Mesothelial cell of epicardium (in vitro differentiated cells): ENCODE results near the gene SYNGR1. TPM values are rescaled to one million over a fixed set of nuclear protein-coding genes. Genes with fewer than 3 reads are reported as not detected.

Source experiments
- DNase-seq, 2 experiments: peaks; one replicate each; pipeline ENCODE4 v3.0.0; 2021; ENCODE audit warnings: low spot score in 2 of 2; ENCODE audit not compliant: unreplicated experiment in 2 of 2
- H3K27ac Mint-ChIP-seq: 2 replicates; pipeline ENCODE4 v1.8.0; 2021; ENCODE audit warnings: mixed read lengths
- H3K27me3 Mint-ChIP-seq: 2 replicates; pipeline ENCODE4 v1.8.0; 2021; ENCODE audit warnings: low read depth, mixed read lengths
- H3K36me3 Mint-ChIP-seq: 2 replicates; pipeline ENCODE4 v1.8.0; 2021; ENCODE audit warnings: mixed read lengths
- H3K4me1 Mint-ChIP-seq: 2 replicates; pipeline ENCODE4 v1.8.0; 2021; ENCODE audit warnings: mixed read lengths
- H3K4me3 Mint-ChIP-seq: 2 replicates; pipeline ENCODE4 v1.8.0; 2021; ENCODE audit warnings: mild to moderate bottlenecking, moderate library complexity, mixed read lengths
- H3K9me3 Mint-ChIP-seq: 2 replicates; pipeline ENCODE4 v1.8.0; 2021; ENCODE audit warnings: mixed read lengths
- CTCF ChIP-seq: fragments of 200-600 bp; sonication (generic); IDR thresholded peaks from one replicate; pipeline ENCODE4 v1.5.0; 2021; ENCODE audit warnings: antibody characterized with exemption; ENCODE audit not compliant: unreplicated experiment
- total RNA-seq: library from RNA; stranded (reverse); gene quantifications from 3 replicates; pipeline ENCODE4 v1.2.1, GENCODE V29; 2021

The SYNGR1 gene
- total RNA-seq, 1 donor from 2014 or later = 38.9 TPM

- Mint-ChIP-seq H3K36me3 (peaks cover 8% of the 10 kb centered on the region), H3K27me3 (no peaks in the 10 kb centered on the region), H3K9me3 (no peaks in the 10 kb centered on the region), H3K27ac (peak overlapping the region; percentile 94), H3K4me1 (peaks cover 24% of the 10 kb centered on the region), H3K4me3 (no peak overlapping the region)
- TF ChIP-seq CTCF = no peak
- DNase-seq = peak; percentile 51 to 71
Observed at GRCh38 chr22:39428597-39429071, 78.8 kb downstream of the SYNGR1 start.

GRCh38 chr22:39429186-39429585 is 79.4 kb downstream of the SYNGR1 start:
- no peak overlapping the region for H3K4me3 Mint-ChIP-seq
- H3K4me1 Mint-ChIP-seq = peaks cover 24% of the 10 kb centered on the region
- H3K9me3 Mint-ChIP-seq = no peaks in the 10 kb centered on the region
- no peak for DNase-seq
- H3K36me3 Mint-ChIP-seq = peaks cover 4% of the 10 kb centered on the region
- peak overlapping the region; percentile 94 for H3K27ac Mint-ChIP-seq
- no peak for TF ChIP-seq CTCF
- H3K27me3 Mint-ChIP-seq = no peaks in the 10 kb centered on the region

- TF ChIP-seq CTCF = no peak
- Mint-ChIP-seq H3K36me3 (peaks cover 4% of the 10 kb centered on the region), H3K4me3 (no peak overlapping the region), H3K27me3 (no peaks in the 10 kb centered on the region), H3K27ac (peak overlapping the region; percentile 71), H3K9me3 (no peaks in the 10 kb centered on the region), H3K4me1 (peaks cover 24% of the 10 kb centered on the region)
- DNase-seq = no peak
Observed at GRCh38 chr22:39429916-39430575, 80.3 kb downstream of the SYNGR1 start.

- no peak for DNase-seq
- Mint-ChIP-seq H3K4me1 (peaks cover 24% of the 10 kb centered on the region), H3K9me3 (no peaks in the 10 kb centered on the region), H3K4me3 (no peak overlapping the region), H3K27me3 (no peaks in the 10 kb centered on the region), H3K27ac (no peak overlapping the region), H3K36me3 (peaks cover 4% of the 10 kb centered on the region)
- TF ChIP-seq CTCF = no peak
Observed at GRCh38 chr22:39430576-39431150, 80.9 kb downstream of the SYNGR1 start.

- Mint-ChIP-seq H3K36me3 (peaks cover 4% of the 10 kb centered on the region), H3K27ac (no peak overlapping the region), H3K4me1 (peaks cover 24% of the 10 kb centered on the region), H3K27me3 (no peaks in the 10 kb centered on the region), H3K9me3 (no peaks in the 10 kb centered on the region), H3K4me3 (no peak overlapping the region)
- DNase-seq = no peak
- no peak for TF ChIP-seq CTCF
Observed at GRCh38 chr22:39431216-39431801, 81.5 kb downstream of the SYNGR1 start.
